HG03457 (cell line): ENCODE data around the gene UBR4.

Experiments
- ATAC-seq: cut with Tn5 transposase; IDR thresholded peaks from one replicate; pipeline ENCODE4 v1.9.1; 2021; ENCODE audit warnings: moderate number of reproducible peaks; ENCODE audit not compliant: unreplicated experiment

UBR4 gene

DNA sequence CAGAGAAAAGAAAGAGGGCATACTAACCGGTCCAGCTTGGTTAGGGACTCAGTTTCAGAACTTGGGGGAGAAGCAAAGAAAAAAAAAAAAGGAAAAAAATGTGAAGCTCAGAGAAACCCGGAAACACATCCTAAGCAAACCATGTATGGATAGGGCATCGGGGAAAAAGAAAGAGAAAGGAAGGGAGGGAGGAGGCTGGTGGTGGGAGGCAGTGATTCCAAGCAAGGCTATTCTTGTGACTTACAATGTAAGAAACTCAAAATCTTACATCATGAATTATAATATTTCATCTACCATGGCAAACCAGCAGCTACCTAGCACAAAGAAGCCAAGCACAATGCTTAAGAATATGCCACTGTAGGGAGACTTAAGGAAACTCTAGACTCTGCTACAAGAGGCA is 60.3 kb downstream of the UBR4 start:
- ATAC-seq, result no peak

DNA sequence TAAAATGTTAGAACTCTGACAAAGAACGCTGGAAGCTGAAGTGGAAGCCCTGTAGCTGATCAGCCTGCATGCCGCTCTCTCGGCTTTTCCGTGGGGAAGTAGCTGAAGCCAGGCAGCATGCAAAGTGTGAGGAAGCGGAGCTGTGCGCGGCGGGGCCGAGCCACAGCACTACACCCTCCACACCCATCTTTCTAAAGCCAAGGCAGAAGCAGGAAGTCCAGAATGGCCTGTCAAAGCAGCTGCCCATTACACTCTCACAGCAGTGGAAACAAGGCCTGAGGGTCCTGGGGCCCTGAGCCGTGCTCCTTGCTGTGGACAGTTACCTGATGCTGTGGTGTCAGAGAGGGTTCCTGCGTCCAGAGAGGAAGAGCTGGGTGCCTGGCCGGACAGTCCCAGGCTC is 69.6 kb downstream of the UBR4 start:
- ATAC-seq, result no peak

DNA sequence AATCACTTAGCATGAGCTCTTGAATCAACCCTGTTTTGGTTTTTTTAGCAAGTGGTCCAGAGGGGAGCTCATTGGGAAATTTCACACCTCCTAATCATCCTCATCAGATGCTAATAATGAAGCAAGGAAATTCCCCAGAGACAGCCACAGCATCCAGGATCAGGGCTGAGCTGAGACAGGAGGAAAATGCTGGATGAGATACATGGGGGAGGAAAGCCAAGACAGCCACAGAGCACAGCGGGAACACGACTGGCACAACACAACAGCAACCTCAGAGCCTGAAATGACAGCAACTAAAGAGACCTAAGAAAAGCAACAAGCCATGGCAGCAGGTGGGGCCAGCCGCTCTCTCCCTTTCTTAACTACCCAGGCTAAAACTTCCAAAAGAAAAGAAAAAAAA is 70.4 kb downstream of the UBR4 start:
- ATAC-seq, result no peak

DNA sequence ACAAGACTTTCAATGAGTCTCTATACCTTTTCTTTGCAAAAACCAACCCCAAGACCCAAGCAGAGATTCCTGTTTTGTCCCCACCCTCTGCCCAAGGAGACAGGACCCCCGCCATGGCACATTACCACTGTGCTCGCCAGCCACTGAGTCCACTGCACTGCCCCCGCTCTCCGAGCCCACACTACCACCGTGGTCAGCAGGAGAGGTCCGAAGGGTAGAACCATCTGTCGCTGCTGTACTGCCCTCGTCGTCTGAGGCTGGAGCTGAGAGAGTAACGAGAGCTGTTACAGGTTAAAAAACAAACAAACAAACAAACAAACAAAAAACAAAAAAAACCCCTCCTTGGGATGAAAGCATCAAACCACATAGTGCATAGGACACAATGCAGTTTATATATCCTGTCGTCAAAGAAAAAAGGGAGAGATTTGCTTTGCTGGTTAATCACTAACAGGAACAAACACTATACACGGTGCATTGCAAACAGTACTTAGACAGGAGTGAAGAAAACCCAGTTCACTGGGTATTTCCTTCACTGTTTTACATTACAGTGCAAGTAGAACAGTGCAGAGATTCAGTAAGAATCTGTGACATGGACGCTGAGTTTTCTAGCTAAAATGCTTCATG is 71.0 kb downstream of the UBR4 start:
- ATAC-seq, result no peak

DNA sequence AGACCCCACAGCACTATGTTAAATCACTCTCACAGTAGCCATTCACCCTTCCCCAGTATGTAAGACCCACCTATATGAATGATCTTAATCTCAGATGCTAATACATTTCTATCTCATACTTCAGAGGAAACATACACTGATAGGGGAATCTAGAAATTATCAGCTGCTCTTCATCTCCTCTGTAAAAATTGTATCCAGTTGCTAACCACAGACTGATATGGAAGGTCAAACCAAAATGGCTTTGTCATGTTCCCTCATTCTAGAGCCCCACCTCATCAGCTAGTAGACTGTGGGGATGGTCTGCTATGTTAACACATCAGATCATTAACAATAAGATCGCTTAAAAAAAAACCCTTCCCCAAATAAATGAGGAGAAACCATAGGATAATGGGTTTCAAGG is 71.7 kb downstream of the UBR4 start:
- ATAC-seq, result no peak

DNA sequence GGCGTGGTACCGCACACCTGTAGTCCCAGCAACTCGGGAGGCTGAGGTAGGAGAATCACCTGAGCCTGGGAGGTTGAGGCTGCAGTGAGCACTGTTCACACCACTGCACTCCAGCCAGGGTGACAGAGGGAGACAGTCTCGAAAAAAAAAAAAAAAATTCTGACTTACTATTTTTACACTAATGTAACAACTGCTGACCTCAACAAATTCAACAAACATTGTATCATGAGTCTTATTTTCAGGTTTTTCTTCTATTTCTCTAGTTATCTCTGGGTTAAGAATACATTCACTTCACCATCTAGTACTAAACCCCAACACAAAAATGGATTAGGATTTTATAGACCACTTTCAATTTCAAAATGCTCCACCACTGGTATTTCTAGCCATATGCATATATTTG is 72.9 kb downstream of the UBR4 start:
- ATAC-seq, result no peak

DNA sequence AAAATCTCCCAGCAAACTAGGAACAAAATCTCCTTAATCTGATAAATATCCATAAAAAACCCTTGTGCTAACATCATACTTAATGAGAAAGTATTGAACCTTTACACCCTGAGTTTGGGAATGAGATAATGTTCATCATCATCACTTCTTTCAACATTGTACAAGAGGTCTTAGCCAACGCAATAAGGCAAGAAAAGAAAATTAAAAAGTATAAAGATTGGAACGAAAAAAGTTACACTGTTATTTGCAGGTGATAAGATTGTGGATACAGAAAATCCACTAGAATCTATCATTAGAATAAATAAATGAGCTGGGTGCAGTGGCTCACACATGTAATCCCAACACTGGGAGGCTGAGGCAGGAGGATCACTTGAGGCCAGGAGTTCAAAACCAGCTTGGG is 76.7 kb downstream of the UBR4 start:
- ATAC-seq, result no peak

DNA sequence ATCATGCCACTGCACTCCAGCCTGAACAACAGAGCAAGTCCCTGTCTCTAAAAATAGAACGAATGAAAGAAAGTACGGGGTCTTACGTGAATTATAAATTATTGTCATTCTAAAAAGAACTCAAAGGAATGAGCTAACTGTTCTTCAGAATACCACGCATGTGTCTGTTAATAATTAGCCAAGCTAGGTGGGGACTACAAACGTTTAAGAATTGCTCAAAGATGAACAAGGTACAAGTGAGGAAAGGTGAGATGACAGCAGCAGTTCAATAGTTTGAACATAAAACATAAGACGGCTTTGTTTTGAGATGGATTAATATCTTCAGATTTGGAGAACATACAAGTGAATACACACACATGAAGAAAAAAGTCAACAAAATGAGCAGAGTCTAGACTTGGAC is 79.6 kb downstream of the UBR4 start:
- no peak for ATAC-seq

DNA sequence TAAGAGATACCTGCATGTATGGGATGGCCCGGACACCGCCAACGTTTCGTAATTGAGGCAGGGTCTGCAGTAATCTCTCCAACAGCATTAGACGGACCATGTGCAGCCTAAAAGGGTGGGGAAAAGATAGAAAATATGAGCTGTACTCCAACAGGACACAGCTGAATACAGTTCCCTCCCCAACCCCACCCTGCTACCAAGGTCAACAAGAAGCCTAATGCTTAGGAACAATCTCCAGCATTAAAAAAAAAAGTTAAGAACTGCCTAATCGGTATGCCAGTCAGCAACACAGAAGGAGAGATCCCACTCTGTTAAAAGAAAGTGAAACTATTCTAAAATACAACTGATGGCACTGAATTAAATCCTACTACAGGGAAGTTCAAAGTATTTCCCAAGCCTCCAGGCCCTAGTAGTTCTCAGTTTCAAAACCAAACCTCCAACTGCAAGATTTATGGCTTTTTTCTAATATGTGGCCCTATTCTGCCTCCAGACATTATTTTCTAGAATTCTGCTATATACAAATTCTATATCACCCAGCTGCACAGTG is 81.0 kb downstream of the UBR4 start:
- no peak for ATAC-seq

DNA sequence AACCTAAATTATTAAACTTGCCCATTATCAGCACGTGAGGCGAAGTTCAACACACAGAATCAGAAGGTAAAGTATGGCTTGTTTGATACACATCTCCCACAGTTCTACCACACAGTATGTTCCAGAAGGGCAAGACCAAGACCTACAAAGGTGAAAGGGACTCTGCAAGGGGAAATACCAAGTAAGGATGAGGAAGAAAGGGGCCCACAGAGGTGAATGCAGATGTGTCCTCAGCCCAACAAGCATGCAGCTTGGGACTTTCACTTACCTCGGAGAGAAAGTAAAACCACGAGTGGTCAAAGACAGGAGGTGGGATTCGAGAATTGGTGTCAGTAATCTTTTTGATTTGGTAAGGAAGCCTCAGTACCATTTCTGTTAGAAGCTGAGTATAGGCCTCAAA is 85.8 kb downstream of the UBR4 start:
- no peak for ATAC-seq

DNA sequence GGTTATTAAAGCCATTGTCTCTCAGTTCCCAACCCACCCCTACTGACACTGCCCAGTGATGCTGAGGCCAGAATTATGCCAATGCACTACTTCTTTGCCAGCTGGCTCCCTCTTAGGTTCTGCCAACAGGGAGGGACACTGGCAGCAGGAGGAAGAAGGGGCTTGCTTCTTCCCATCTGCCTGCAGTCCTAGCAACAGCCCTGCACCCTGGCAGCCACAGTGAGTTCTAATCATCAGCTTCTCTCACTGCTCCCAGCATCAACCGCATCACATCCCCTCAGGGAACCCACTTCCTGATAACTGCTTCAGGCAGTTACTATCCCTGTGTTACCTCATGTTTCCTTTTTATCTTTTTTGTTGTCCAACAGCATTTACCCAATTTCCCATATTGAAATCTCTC is 86.2 kb downstream of the UBR4 start:
- ATAC-seq, result no peak

DNA sequence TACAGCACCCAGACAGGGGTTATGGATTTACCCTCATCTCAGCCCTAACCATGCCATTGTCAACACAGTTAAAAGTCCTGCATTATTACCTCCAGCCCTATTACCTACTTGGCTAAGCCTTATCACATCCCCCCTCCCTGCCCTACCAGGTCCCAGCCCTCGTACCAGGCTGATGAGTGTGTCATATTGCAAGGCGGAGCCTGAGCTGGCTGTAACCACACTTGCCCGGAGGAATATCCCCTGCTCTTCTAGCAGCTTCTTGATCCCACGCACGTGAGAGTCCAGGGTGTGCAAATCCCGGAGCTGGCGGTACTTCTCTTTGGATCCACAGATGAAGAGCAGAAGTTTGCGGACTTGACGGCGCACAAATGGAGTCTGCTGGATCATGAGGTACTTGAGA is 87.4 kb downstream of the UBR4 start:
- ATAC-seq, result no peak

DNA sequence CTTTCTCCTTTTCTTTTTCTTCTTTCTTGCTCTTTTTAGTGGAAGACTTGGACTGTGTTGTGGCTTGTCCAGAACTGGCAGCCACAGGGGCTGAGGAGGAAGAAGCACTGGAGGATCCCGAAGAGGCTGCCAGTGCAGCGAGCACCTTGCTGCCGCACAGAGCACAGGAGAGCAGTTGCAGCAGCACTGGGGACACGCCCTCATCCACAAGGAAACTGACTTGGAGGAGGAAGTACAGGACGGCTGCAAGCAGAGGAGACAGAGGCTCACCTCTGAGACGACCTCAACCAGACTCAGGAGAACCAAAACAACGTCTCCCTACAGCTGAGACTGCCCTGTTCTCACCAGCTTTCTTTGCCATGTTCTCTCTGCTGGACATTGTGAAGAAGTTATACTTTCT is 88.9 kb downstream of the UBR4 start:
- no peak for ATAC-seq

DNA sequence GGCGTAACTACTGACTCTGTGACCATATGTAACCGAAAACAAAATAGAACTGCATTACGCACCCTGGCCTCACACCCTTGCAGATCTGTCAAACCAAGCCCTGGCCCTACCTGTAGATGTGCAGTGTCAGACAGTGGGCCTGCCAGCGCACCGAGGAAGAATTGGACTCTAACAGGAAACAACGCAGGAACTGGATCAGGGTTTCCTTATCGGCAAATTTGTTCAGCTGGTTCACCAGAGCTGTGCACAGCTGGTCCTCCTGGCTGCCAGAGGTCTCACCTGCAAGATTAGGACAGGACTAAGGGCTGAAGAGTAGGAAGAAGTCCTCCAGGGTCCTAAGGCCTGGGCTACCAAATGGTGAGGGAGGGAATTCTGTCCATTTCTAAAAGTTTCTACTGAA is 90.0 kb downstream of the UBR4 start:
- ATAC-seq, result no peak

DNA sequence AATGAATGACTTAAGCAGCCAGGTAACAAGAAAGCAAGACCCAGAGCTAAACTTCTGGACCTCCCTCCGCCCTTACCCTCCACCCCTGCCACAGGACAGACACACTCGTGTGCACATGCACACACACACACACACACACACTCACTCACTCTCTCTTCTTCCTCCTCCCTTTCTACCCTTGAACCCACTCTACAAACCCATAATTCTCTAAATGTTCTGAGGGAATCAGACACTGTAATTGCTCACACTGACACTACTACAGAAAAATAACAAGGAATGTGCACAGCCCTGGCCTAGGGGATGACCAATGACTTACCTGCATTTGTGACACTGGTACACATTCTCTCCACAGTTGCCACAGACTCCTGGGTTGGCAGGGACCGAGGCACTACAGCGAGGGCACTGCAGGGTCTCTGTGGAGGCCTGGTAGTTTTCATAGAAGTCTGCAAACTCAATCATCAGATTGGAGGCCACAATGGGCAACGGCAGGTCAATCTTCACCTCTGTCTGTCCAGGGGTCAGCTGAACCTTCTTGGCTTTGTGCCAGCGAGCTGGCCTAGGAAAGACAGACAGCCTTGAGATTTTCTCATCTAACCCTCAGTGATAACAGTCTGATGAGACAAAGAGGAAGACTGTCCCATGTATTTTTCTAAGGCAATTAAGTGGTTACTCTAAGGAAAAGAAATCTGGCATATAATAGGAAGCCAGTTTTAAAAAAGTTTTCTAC is 94.8 kb downstream of the UBR4 start:
- no peak for ATAC-seq

DNA sequence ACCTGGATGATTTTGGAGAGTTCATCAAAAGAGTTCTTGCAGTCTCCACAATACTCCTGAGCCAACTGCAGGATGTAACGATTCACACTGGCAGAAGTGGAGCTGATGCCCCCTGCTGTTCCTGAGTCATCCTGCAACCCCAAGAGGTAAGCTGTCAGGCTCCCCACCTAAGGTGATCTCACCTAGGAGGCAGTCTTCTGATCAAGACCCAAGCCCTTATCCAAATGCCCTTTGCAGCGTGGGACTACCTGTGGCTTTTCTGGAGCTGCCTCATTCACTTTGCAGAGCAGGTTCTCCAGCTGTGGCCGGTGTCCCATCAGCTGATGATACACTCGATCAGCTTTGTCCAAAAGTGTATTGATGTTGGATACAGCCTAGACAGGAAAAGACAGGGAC is 96.4 kb downstream of the UBR4 start:
- ATAC-seq, result no peak

DNA sequence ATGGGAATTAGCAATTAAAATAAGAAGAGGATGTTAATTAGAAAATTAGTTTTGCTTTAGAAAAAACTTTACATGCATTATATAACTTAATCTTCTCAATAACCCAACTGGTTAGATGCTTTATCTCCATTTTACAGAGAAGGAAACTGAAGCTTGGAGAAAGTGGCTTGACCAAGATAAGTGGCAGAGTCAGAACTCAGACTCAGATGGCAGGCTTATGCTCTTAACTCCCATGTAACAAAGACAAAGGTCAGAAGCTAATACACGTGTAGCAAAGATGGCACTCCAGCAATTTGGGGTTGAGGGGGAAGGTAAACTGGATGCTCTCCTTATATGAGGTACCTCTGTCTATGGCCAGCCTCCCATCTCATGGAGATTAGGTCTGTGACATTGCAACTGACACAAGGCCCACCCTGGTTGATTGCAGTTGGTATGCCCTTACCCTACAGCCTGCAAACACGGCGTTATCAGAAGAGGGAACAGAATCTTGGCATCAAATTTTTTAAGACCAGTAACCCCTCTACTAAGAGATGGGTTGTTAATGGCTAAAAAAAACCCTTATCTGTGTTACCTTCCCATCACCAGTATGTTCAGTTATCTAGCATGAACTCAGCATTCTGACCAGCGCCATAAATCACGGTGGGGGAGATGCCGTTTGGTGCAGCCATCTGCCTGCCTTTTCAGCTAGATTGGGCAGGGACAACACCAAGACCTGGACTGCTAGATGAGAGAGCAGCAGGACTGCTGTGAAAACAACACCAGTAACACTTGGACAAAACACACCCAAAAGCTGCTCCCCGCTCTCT is 97.0 kb downstream of the UBR4 start:
- no peak for ATAC-seq

DNA sequence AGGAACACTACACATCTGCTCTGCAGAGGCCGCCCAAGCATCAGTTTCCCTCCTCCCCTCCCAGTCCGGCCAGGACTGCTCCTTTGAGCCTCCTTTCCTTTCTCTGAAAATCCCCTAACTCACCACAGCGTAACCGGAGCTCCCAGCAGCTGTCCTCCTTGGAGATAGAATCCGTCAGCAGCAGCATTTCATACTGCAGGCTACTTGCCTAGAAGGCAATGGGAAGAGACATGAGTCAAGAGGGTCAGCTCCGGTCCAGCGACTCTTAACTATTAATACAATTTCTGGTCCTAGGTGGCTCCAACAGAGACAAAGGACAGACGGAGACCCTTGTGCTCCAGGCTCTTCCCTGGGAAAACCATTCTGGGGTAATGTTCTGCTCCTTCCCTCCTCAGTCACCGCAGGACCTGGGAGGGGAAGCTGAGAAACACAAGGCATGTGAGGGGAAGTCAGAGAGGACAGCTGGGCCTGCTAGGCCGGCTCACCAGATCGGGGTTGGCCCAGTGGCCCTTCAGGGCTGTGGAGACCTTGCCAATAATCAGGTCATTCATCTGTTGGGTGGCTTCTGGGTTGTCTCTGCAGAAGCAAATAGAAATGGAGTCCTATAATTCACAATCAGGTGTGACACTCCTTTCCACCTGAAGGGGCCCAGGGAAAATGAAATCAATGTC is 99.7 kb downstream of the UBR4 start:
- ATAC-seq, result no peak

DNA sequence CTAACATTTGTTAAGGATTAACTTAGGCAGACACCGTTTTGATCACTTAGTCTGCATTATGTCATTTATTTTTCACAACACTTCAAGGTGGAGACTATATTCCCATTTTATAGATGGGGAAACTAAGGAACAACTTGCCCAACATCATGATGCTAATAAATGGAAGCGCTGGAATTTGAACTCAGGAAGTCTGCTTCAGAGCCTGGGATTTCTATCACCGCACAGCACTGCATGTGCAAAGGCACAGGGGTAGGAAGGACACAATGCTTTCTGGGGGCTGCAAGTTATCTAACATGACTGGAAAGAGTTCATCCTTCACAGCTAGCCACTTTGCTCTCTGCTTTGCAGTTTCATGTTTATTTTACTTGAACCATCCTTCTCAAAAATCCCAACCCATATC is 100.5 kb downstream of the UBR4 start:
- no peak for ATAC-seq

DNA sequence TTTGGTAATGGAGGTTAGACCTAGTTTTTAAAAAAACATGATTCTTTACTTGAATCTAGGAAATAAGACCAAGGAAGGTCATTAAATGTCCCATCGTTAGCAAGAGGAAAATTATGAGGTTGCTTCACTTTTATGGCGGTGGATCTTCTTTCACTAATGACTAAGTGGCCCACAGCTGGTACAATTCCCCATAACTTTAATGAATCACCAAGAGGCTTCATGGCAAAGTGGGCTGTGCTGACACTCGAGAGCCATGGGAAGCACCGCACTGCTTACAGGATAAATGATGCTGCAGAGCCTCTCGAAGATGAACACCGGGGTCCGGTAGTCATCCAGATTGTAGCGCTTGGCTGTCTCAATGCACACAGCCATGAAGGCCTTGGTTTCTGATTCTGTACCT is 108.8 kb downstream of the UBR4 start:
- no peak for ATAC-seq

DNA sequence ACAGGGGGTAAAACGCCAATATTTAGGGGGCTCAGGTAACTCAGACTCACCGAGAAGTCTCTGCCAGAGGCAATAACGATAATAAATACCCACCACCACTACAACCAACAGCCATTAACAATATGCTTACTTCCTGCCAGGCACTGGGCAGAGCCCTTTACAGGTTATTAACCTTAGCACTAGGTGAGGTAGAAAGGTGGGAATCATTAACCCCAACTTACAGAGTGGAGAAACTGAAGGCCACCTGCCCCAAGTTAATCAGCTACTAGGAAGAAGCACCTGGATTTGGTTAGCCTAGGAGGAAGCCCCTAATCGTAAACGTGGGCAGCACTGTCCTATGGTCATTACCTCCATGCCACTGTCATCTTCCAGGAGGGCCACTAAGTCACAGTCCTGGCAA is 110.0 kb downstream of the UBR4 start:
- ATAC-seq, result no peak
